ENCODE data around the gene EBF4.
"Not testable (repeated sequence)": the region's sequence is repeated elsewhere in the genome, so short reads cannot be mapped to it uniquely, and the experiment has no call there.

The EBF4 gene

GRCh38 chr20:2797136-2797983 is 104.8 kb downstream of the EBF4 start:
- DNase-seq: no peak

- no peak for DNase-seq
These were observed 105.7 kb downstream of the EBF4 start for GRCh38 chr20:2798095-2798805.

- no peak for DNase-seq
These were observed 106.2 kb downstream of the EBF4 start for GRCh38 chr20:2798814-2799213.

- DNase-seq: no peak
These were observed 106.7 kb downstream of the EBF4 start for GRCh38 chr20:2799271-2799670.

GRCh38 chr20:2799688-2800520 is 107.3 kb downstream of the EBF4 start:
- no peak for DNase-seq

GRCh38 chr20:2800521-2801285 is 108.1 kb downstream of the EBF4 start, which contains the start of gene CPXM1:
TSS of gene CPXM1 (minus strand) at chr20:2800627. CDS start at chr20:2800572, 55 bp downstream.
- DNase-seq: no peak

GRCh38 chr20:2801286-2801728 is 108.7 kb downstream of the EBF4 start:
- DNase-seq: no peak

- no peak for DNase-seq
These were observed 111.7 kb downstream of the EBF4 start for GRCh38 chr20:2804041-2804828.

- no peak for DNase-seq
These were observed 112.5 kb downstream of the EBF4 start for GRCh38 chr20:2804852-2805688.

- DNase-seq: no peak
These were observed 113.2 kb downstream of the EBF4 start for GRCh38 chr20:2805689-2806350.

- DNase-seq: no peak
These were observed 113.7 kb downstream of the EBF4 start for GRCh38 chr20:2806351-2806701.

GRCh38 chr20:2807019-2807418 is 114.4 kb downstream of the EBF4 start:
- no peak for DNase-seq

GRCh38 chr20:2807929-2808328 is 115.3 kb downstream of the EBF4 start:
- DNase-seq: not testable (repeated sequence)

GRCh38 chr20:2809690-2810089 is 117.1 kb downstream of the EBF4 start:
- no peak for DNase-seq

All from activated CD4-positive, alpha-beta T cell treated with anti-CD3 and anti-CD28 coated beads for 4 hours (primary cell).